T-helper 2 cell treated with Interferon-gamma antibody and Interleukin-4, amounts not matched to agents 5 μg/mL and 100 μg/mL, for 36 hours (primary cell): Measurements from ENCODE around the gene ASB6.

Source experiments
- DNase-seq: peaks from one replicate; pipeline ENCODE4 v3.0.0; 2021; ENCODE audit warnings: low spot score
- H3K27ac Mint-ChIP-seq: one replicate; pipeline ENCODE4 v1.8.0; 2021; ENCODE audit warnings: mild to moderate bottlenecking, mixed read lengths
- H3K27me3 Mint-ChIP-seq: one replicate; pipeline ENCODE4 v1.8.0; 2021; ENCODE audit warnings: low read depth, mixed read lengths
- H3K36me3 Mint-ChIP-seq: one replicate; pipeline ENCODE4 v1.8.0; 2021; ENCODE audit warnings: low read depth, mixed read lengths
- H3K4me1 Mint-ChIP-seq: one replicate; pipeline ENCODE4 v1.8.0; 2021; ENCODE audit warnings: low read depth, mixed read lengths
- H3K4me3 Mint-ChIP-seq: one replicate; pipeline ENCODE4 v1.8.0; 2022; ENCODE audit warnings: mild to moderate bottlenecking, moderate library complexity, mixed read lengths
- H3K9me3 Mint-ChIP-seq: one replicate; pipeline ENCODE4 v1.8.0; 2021; ENCODE audit warnings: mixed read lengths

Gene ASB6, protein sequence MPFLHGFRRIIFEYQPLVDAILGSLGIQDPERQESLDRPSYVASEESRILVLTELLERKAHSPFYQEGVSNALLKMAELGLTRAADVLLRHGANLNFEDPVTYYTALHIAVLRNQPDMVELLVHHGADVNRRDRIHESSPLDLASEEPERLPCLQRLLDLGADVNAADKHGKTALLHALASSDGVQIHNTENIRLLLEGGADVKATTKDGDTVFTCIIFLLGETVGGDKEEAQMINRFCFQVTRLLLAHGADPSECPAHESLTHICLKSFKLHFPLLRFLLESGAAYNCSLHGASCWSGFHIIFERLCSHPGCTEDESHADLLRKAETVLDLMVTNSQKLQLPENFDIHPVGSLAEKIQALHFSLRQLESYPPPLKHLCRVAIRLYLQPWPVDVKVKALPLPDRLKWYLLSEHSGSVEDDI

DNA sequence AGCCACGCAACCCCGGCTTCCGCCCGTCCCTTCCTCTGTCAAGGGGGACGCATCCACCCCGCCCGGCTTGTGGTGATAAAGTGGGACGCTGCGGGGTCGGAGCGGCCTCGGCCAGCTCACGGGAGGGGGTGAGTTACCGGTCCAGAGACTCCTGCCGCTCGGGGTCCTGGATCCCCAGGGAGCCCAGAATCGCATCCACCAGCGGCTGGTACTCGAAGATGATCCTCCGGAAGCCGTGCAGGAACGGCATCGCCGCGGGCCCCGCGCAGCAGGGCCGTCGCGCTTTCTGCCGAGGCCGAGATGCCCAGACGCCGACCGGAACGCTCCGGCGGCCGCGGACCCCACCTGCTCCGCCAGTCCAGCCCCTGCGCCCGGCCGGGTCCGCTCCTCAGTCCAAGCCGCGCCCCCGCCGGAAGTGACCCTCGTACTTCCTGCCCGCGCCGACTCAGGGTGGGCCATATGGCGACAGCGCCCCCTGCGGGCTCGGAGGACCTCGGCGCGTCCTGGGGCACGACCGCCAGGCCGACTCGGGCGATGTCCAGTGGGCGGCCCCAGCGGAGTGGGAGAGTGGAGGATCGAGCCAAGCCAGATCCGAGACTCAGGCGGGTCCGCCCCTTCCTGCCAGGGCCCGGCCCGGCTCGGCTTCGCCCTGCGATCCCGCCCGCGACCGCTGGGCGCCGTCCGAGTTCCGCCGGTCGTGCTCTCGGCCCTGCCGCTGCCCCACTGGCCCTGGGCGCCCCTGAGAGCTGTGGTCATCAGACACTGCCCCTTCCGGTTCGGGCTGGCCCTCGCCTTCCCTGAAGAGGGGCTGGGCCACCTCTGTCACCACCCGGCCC is at the start of gene ASB6:
ASB6 (minus strand) TSS at position 402 of the 836 bp plus-strand sequence; CDS start at position 250, 152 bp downstream.
- Mint-ChIP-seq H3K4me1 (peaks cover 9% of the 10 kb centered on the region), H3K36me3 (peaks cover 12% of the 10 kb centered on the region), H3K4me3 (peak within 1 kb of the TSS; percentile 87), H3K9me3 (no peaks in the 10 kb centered on the region), H3K27me3 (no peaks in the 10 kb centered on the region), H3K27ac (peak within 1 kb of the TSS; percentile 84)
- DNase-seq: peak; percentile 99

DNA sequence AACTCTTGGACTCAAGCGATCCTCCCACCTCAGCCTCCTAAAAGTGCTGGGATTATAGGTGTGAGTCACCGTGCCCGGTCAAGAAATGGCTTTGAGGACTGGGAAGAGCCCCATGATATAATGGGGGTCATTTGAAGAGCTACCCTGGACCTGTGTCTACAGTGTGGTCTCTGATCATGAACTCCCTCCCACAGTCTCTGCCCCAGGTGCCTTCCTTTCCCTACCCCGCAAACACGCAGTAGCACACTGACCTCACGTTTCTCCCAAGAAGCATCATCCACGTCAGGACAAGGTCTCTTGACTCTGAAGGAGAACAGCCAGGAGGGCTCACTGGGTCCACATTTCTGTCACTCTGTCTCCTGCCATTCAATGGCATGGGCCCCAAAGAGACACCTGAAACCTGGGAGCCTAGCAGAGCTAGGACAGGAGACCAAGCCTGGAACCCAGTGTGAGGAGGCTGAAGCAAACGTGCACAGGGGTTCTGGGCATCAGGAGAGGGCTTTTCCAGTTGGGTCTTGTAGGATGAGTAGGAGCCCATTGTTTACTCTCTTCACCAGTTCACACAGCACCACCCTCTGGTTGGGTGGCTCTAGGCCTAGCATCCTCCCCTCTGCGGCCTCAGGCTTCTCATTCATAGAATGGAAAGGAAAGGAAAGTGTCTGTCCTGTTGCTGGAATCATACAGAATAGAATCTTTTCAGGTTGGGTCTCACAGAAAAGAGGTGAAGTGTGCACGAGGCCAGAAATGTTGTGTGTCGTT is 46.5 kb upstream of the ASB6 start:
- Mint-ChIP-seq H3K4me1 (no peaks in the 10 kb centered on the region), H3K9me3 (no peaks in the 10 kb centered on the region), H3K27ac (no peak overlapping the region), H3K27me3 (peaks cover 3% of the 10 kb centered on the region), H3K36me3 (no peaks in the 10 kb centered on the region), H3K4me3 (no peak overlapping the region)
- no peak for DNase-seq

DNA sequence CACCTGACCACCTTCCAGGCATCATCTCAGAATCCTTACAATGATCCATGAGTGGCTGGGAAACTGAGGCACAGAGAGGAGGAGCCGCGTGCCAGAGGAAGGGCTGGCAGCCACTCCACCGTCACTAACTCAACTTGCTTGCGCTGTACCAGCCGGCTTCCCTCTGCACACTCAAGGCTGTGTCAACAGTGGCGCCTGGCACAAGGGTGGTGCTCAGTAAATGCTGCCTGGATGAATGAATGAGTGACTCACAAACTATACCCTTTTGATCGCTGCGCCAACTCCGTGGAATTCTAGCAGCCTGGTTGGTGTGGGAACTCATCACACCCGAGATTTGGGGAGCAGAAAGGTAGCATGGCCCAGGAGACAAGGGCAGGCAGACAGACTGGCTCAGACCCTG is 45.4 kb upstream of the ASB6 start:
- H3K4me3 Mint-ChIP-seq: no peak overlapping the region
- H3K36me3 Mint-ChIP-seq: no peaks in the 10 kb centered on the region
- peaks cover 1% of the 10 kb centered on the region for H3K27me3 Mint-ChIP-seq
- H3K4me1 Mint-ChIP-seq: no peaks in the 10 kb centered on the region
- no peak for DNase-seq
- no peaks in the 10 kb centered on the region for H3K9me3 Mint-ChIP-seq
- no peak overlapping the region for H3K27ac Mint-ChIP-seq

DNA sequence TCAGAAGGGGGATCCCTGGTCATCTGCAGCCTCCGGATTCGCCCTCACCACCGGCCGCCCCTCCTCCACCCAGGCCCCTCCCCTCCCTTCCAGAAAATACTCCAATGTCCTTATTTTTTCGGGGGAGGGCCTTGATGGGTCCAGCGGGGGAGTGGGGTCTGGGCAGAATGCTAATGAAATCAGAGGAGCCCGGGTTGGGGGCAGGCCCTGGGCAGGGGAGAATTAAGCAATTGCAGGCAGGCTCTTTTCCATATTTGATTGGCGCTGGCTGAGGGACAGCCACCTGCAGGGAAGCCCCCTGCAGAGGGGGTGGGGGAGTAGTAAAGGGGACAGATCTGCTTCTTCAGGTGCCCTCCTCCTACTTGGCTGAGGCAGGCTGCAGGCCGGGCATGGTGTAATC is 44.8 kb upstream of the ASB6 start:
- H3K27ac Mint-ChIP-seq: no peak overlapping the region
- H3K36me3 Mint-ChIP-seq: no peaks in the 10 kb centered on the region
- no peaks in the 10 kb centered on the region for H3K9me3 Mint-ChIP-seq
- no peaks in the 10 kb centered on the region for H3K27me3 Mint-ChIP-seq
- no peak overlapping the region for H3K4me3 Mint-ChIP-seq
- no peaks in the 10 kb centered on the region for H3K4me1 Mint-ChIP-seq
- DNase-seq: no peak

DNA sequence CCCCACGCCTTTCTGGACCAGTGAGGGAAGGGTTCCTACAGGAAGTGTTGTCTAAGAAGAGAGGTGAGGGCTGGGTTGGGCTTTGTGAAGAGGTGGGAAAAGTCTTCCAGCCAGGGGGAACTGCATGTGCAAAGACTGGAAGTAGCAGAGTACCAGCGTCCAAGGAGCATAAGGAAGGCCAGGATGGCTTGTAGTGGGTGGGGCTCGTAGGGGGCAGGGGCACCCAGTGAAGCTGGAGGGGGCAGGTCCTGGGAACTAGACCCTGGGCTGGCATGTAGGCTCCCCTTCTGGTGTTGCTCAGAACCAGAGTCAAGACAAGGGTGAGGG is 43.9 kb upstream of the ASB6 start:
- no peak overlapping the region for H3K4me3 Mint-ChIP-seq
- no peaks in the 10 kb centered on the region for H3K27me3 Mint-ChIP-seq
- H3K9me3 Mint-ChIP-seq: no peaks in the 10 kb centered on the region
- DNase-seq: no peak
- no peaks in the 10 kb centered on the region for H3K4me1 Mint-ChIP-seq
- no peaks in the 10 kb centered on the region for H3K36me3 Mint-ChIP-seq
- no peak overlapping the region for H3K27ac Mint-ChIP-seq

DNA sequence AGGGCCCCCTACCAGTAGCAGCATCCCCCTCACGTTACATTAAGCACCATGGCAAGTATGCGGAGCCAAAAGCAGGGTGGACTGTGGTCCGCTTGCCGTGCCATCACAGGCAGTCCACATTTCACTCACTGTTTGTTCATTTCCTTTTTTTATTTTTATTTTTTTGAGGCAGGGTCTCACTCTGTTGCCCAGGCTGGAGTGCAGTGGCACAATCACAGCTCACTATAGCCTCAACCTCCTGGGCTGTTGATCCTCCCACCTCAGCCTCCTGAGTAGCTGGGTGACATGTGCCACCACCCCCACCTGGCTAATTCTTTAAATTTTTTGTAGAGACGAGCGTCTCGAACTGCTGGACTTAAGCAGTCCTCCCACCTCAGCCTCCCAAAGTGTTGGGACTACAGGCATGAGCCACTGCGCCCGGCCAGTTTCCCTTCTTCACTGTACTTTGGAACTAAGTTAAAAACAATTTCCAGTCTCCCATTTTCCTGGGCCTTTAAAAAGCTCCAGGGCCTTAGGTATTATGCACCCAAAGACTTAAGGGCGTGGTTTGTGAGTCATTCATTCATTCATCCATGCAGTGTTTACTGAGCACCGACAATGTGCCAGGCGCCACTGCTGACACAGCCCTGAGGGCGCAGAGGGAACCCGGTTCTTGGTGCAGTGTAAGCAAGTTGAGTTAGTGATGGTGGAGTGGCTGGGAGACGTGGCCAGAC is 43.4 kb upstream of the ASB6 start:
- H3K4me1 Mint-ChIP-seq: no peaks in the 10 kb centered on the region
- H3K36me3 Mint-ChIP-seq: no peaks in the 10 kb centered on the region
- H3K9me3 Mint-ChIP-seq: no peaks in the 10 kb centered on the region
- no peak overlapping the region for H3K4me3 Mint-ChIP-seq
- peaks cover 2% of the 10 kb centered on the region for H3K27me3 Mint-ChIP-seq
- no peak overlapping the region for H3K27ac Mint-ChIP-seq
- DNase-seq: no peak

DNA sequence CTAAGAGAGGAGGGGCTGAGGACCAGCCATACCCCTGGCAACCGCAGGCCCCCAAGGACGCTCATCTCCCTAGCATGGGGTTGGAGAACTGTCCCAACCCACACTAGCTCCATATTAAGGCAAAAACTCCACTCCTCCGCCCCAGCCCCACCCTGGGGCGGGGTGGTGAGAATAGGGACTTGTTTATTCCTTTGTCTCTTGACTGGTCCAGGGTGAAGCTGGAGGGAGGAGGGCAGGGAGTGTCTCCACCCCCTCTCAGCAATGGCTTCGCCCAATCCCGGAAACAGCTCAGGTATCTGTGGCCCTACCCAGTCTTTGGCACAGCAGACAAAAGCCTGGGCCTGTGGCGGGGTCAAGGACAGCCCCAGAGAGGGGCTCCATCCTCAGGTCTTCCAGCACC is 40.4 kb upstream of the ASB6 start:
- Mint-ChIP-seq H3K27ac (no peak overlapping the region), H3K9me3 (no peaks in the 10 kb centered on the region), H3K27me3 (peaks cover 2% of the 10 kb centered on the region), H3K36me3 (no peaks in the 10 kb centered on the region), H3K4me1 (no peaks in the 10 kb centered on the region), H3K4me3 (no peak overlapping the region)
- DNase-seq: no peak

DNA sequence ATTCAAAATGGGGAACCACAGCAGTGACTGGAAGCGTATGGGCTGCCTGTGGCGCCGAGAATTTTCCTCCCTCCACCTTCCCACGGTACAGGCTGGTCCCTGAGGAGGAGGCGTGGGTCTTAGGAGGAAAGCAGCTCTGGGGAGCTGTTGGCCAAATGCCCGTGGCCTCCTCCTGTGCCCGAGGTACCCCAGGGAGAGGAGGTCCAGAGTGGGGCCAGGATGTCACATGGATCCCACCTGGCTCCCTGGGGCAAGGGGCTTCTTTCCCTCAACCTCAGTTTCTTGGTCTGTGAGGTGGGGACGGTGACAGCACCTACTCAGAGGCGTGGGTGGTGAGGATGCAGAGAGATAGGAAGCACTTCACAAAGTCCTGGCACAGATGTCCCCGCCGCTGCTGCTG is 40.0 kb upstream of the ASB6 start:
- DNase-seq: no peak
- peaks cover 2% of the 10 kb centered on the region for H3K27me3 Mint-ChIP-seq
- no peak overlapping the region for H3K4me3 Mint-ChIP-seq
- H3K36me3 Mint-ChIP-seq: no peaks in the 10 kb centered on the region
- H3K27ac Mint-ChIP-seq: no peak overlapping the region
- H3K9me3 Mint-ChIP-seq: no peaks in the 10 kb centered on the region
- H3K4me1 Mint-ChIP-seq: no peaks in the 10 kb centered on the region

DNA sequence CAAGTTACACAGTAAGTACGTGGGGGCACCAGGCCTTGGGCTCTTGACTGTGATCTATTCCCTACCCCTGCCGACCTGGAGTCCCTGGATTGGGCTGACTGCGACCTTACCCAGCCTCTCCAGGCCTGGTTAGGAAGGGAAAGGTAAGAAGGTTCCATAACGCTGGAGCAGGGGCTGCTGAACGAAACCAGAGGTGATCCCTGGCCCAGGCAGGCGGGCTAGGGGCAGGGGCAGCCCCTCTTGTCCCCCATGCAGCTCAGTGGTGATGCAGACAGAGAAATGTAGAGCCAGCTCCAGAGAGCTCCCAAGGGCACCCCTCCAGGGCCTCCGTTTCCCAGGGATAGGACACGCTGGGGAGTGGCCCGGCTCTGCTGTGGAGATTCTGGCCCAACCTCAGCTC is 37.6 kb upstream of the ASB6 start:
- Mint-ChIP-seq H3K4me1 (no peaks in the 10 kb centered on the region), H3K27me3 (peaks cover 2% of the 10 kb centered on the region), H3K9me3 (no peaks in the 10 kb centered on the region), H3K4me3 (no peak overlapping the region), H3K27ac (no peak overlapping the region), H3K36me3 (no peaks in the 10 kb centered on the region)
- no peak for DNase-seq

DNA sequence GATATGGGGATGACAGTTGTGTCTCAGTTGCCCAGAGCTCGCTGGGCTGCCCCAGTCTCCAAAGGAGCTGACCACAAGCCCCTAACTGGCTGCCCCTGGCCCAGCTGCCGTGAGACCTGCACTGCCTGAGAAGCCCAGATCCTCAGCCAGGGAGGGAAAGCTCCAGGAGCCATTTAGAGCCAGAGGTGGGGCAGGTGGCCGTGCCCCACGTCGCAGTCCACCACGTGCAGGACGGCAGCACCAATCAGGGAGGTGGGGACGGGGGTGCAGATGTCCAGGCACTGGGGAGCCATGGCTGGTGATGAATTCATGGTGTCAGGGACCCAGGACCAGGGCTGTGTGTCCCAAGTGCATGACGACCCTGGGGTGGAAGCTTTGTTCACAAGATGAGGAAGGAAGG is 36.9 kb upstream of the ASB6 start:
- Mint-ChIP-seq H3K27ac (no peak overlapping the region), H3K27me3 (peaks cover 2% of the 10 kb centered on the region)

DNA sequence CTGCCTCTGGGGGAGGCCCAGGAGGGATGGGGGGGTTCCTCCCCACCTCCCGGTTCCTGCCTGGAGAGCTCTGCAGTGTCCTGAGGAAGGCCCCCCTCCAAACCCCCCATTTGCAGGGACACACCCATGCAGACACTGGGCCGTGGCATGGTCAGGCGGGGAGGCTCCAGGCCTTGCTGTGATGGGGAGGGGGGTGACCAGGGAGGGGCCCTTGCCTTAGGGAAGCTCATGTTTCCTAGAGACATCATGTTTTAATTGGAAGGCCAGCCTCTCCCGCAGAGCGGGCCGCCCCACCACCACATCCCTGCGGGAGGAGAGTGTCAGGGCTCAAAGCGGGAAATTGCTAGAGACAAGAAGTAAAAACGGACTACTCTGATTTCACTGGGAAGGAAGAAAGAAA is 35.5 kb upstream of the ASB6 start:
- H3K36me3 Mint-ChIP-seq: no peaks in the 10 kb centered on the region
- no peak overlapping the region for H3K4me3 Mint-ChIP-seq
- DNase-seq: no peak
- no peaks in the 10 kb centered on the region for H3K9me3 Mint-ChIP-seq
- peaks cover 5% of the 10 kb centered on the region for H3K27me3 Mint-ChIP-seq
- H3K4me1 Mint-ChIP-seq: no peaks in the 10 kb centered on the region
- no peak overlapping the region for H3K27ac Mint-ChIP-seq

More for the DNA sequence above, 36.9 kb upstream of the ASB6 start:
- H3K9me3 Mint-ChIP-seq: no peaks in the 10 kb centered on the region
- H3K36me3 Mint-ChIP-seq: no peaks in the 10 kb centered on the region
- no peak overlapping the region for H3K4me3 Mint-ChIP-seq
- DNase-seq: no peak
- no peaks in the 10 kb centered on the region for H3K4me1 Mint-ChIP-seq

DNA sequence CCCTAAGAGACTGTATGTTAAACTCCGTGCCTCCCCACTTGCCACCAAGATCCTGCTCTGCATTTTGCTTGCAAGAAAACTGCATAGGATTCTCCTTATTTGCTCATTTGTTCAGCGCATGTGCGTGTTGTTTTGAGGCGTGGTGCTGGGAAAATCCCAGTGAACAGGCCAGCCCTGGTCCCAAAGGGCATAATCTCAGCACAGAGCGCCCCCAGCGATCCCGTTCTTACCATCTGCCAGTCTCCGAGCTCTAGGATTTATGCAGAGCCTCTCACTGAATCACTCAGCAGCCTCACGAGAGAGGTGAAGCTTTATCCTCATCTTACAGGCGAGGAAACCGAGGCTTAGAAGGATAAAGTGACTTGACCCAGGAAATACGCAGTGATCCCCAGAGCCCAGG is 35.0 kb upstream of the ASB6 start:
- H3K4me1 Mint-ChIP-seq: no peaks in the 10 kb centered on the region
- DNase-seq: no peak
- no peaks in the 10 kb centered on the region for H3K9me3 Mint-ChIP-seq
- H3K4me3 Mint-ChIP-seq: no peak overlapping the region
- H3K27ac Mint-ChIP-seq: no peak overlapping the region
- H3K27me3 Mint-ChIP-seq: peaks cover 5% of the 10 kb centered on the region
- no peaks in the 10 kb centered on the region for H3K36me3 Mint-ChIP-seq

DNA sequence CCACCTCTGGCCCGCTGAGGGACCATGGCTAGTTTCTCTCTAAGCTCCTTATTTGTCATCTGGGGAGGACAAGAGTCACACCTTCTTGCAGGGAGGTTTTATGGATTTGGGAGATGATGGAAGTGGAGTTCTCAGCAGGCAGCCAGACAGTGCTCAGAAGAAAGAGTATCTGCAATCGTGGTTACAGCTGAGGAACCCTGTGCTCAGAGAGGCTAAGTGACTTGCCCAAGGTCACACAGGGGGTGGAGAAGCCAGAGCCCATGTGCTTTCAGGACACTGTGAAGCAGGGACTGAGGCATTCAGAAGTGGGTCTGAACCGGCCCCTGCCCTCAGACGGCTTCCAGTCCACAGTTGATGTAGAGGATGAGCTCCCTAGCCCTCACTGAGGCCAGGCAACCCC is 34.3 kb upstream of the ASB6 start:
- Mint-ChIP-seq H3K4me3 (no peak overlapping the region), H3K36me3 (no peaks in the 10 kb centered on the region), H3K4me1 (no peaks in the 10 kb centered on the region), H3K9me3 (no peaks in the 10 kb centered on the region), H3K27ac (no peak overlapping the region), H3K27me3 (peaks cover 5% of the 10 kb centered on the region)
- no peak for DNase-seq
